HCT116 (cell line): Measurements from ENCODE around the gene GPR75. TPM values are rescaled to one million over a fixed set of nuclear protein-coding genes. Genes with fewer than 3 reads are reported as not detected.

Experiments
- ATAC-seq: fragments of 200-7000 bp; cut with Tn5 transposase; 2 replicates; pipeline ENCODE4 v1.9.1; 2020; ENCODE audit warnings: mild to moderate bottlenecking, moderate library complexity
- BruUV-seq: library from RNA; stranded (reverse); fragments of 400-500 nt; replicated peaks from 2 replicates; lab custom pipeline; 2021; lab: Mats Ljungman, UMichigan
- CTCF ChIA-PET: fragments of 300-600 bp; sonication (Branson Sonifier 250); formaldehyde crosslinking; loops from one replicate; lab custom pipeline; 2021; ENCODE audit warnings: antibody characterized with exemption; lab: Charles Lee
- POLR2A ChIA-PET: fragments of 300-600, 350-600 bp; sonication (Branson Sonifier 250); formaldehyde crosslinking; loops from one replicate; lab custom pipeline; 2021; ENCODE audit warnings: antibody characterized with exemption; lab: Charles Lee
- RAD21 ChIA-PET, 2 experiments: fragments of 300-600 bp; sonication (Branson Sonifier 250); formaldehyde crosslinking; loops; one replicate each; lab custom pipeline; 2023; ENCODE audit warnings: low total read pairs in 2 of 2; ENCODE audit not compliant: uncharacterized antibody in 2 of 2, unreplicated experiment in 2 of 2, low non-redundant PET in 1 of 2; lab: Charles Lee
- DNase-seq: peaks from one replicate; pipeline ENCODE4 v3.0.0-alpha.2; 2010; ENCODE audit warnings: low read depth, low spot score
- H2AFZ ChIP-seq: fragments of 200-600 bp; shearing (Covaris generic), sonication (generic); 2 replicates; pipeline ENCODE4 v1.6.1; 2017; ENCODE audit warnings: low read depth, mixed run types, mixed read lengths, antibody characterized with exemption, low read length; ENCODE audit not compliant: poor library complexity, severe bottlenecking
- H3K27ac ChIP-seq: 2 replicates; pipeline ENCODE4 v1.5.1; 2012; ENCODE audit warnings: low read depth, low read length
- H3K27me3 ChIP-seq: fragments of 200-600 bp; sonication (generic); 2 replicates; pipeline ENCODE4 v1.6.1; 2016; ENCODE audit warnings: mixed run types, low read length, mixed read lengths; ENCODE audit not compliant: insufficient read depth
- H3K36me3 ChIP-seq, 2 experiments: fragments of 200-500 bp in 1 of 2; fragments of 200-600 bp in 1 of 2; sonication (Bioruptor generic) in 1 of 2; sonication (generic) in 1 of 2; 2 replicates each; pipeline versions ENCODE4 v1.5.1 to v1.6.1; 2014 to 2016; ENCODE audit warnings: low read length in 2 of 2, inconsistent platforms in 1 of 2, mixed read lengths in 1 of 2, mixed run types in 1 of 2; ENCODE audit not compliant: insufficient read depth in 2 of 2, control insufficient read depth in 1 of 2
- H3K4me1 ChIP-seq, 2 experiments: fragments of 200-600 bp in 1 of 2; sonication (generic) in 1 of 2; 2 replicates each; pipeline versions ENCODE4 v1.5.1 to v1.6.1; 2012 to 2017; ENCODE audit warnings: low read length in 2 of 2, inconsistent platforms in 1 of 2, mild to moderate bottlenecking in 1 of 2, mixed read lengths in 1 of 2, mixed run types in 1 of 2, moderate library complexity in 1 of 2; ENCODE audit not compliant: insufficient read depth in 2 of 2, control insufficient read depth in 1 of 2
- H3K4me2 ChIP-seq: fragments of 200-600 bp; sonication (generic); 2 replicates; pipeline ENCODE4 v1.6.1; 2017; ENCODE audit warnings: mixed run types, low read length, mixed read lengths
- H3K4me3 ChIP-seq, 2 experiments: fragments of 200-600 bp in 1 of 2; sonication (generic) in 1 of 2; replicated peaks in 1 of 2; 2 replicates each; pipeline ENCODE4 v1.5.1; 2011 to 2016; ENCODE audit warnings: low read length in 2 of 2, control low read depth in 1 of 2, low read depth in 1 of 2, mild to moderate bottlenecking in 1 of 2, mixed read lengths in 1 of 2, mixed run types in 1 of 2
- H3K79me2 ChIP-seq: fragments of 200-600 bp; sonication (generic); 2 replicates; pipeline ENCODE4 v1.6.1; 2017; ENCODE audit warnings: mild to moderate bottlenecking, mixed run types, low read length, moderate library complexity, mixed read lengths; ENCODE audit not compliant: insufficient read depth
- H3K9ac ChIP-seq: fragments of 200-600 bp; sonication (generic); 2 replicates; pipeline ENCODE4 v1.6.1; 2016; ENCODE audit warnings: low read length, mixed read lengths
- H3K9me2 ChIP-seq: fragments of 200-600 bp; sonication (generic), shearing (Covaris generic); 2 replicates; pipeline ENCODE4 v1.6.1; 2017; ENCODE audit warnings: mixed run types, mild to moderate bottlenecking, moderate library complexity; ENCODE audit not compliant: insufficient read depth
- H3K9me3 ChIP-seq, 2 experiments: fragments of 200-500 bp in 1 of 2; fragments of 200-600 bp in 1 of 2; sonication (Bioruptor generic) in 1 of 2; sonication (generic) in 1 of 2; 2 replicates each; pipeline ENCODE4 v1.6.1; 2014 to 2017; ENCODE audit warnings: low read length in 2 of 2, mixed read lengths in 2 of 2, inconsistent platforms in 1 of 2, low read depth in 1 of 2, mild to moderate bottlenecking in 1 of 2, mixed run types in 1 of 2, moderate library complexity in 1 of 2; ENCODE audit not compliant: control insufficient read depth in 1 of 2, insufficient read depth in 1 of 2
- H4K20me1 ChIP-seq: fragments of 200-600 bp; sonication (generic), shearing (Covaris generic); 2 replicates; pipeline ENCODE4 v1.6.1; 2017; ENCODE audit warnings: mixed run types, mild to moderate bottlenecking, moderate library complexity; ENCODE audit not compliant: insufficient read depth
- ELF1 ChIP-seq: IDR thresholded peaks from 2 replicates; pipeline ENCODE4 v1.6.1; 2012; ENCODE audit warnings: low read depth, borderline replicate concordance
- EZH2 ChIP-seq: fragments of 200-600 bp; sonication (generic); IDR thresholded peaks from 2 replicates; pipeline ENCODE4 v1.6.1; 2017; ENCODE audit warnings: antibody characterized with exemption, mixed run types
- EZH2phosphoT487 ChIP-seq: fragments of 200-600 bp; IDR thresholded peaks from 2 replicates; pipeline ENCODE4 v1.6.1; 2018; ENCODE audit warnings: antibody characterized with exemption, borderline replicate concordance
- JUND ChIP-seq: IDR thresholded peaks from 2 replicates; pipeline ENCODE4 v1.6.1; 2012
- RAD21 ChIP-seq: IDR thresholded peaks from 2 replicates; pipeline ENCODE4 v1.6.1; 2012; ENCODE audit warnings: low read depth, mild to moderate bottlenecking
- SIN3A ChIP-seq: IDR thresholded peaks from 2 replicates; pipeline ENCODE4 v1.6.1; 2012; ENCODE audit warnings: low read depth
- SRF ChIP-seq: IDR thresholded peaks from 2 replicates; pipeline ENCODE4 v1.6.1; 2012; ENCODE audit warnings: low read depth
- TCF7L2 ChIP-seq: IDR thresholded peaks from 2 replicates; pipeline ENCODE4 v1.7.0; 2011; ENCODE audit warnings: borderline replicate concordance, inconsistent platforms; ENCODE audit not compliant: insufficient read depth, insufficient read length; ENCODE audit errors: extremely low read depth
- YY1 ChIP-seq: IDR thresholded peaks from 2 replicates; pipeline ENCODE4 v1.6.1; 2011; ENCODE audit warnings: low read length, low read depth, moderate library complexity, mild to moderate bottlenecking; ENCODE audit not compliant: insufficient replicate concordance; ENCODE audit errors: extremely low read depth
- ZFX ChIP-seq: fragments of 450-650 bp; IDR thresholded peaks from 2 replicates; pipeline ENCODE4 v1.6.1; 2017
- ZNF274 ChIP-seq: fragments of 200-500 bp; sonication (Bioruptor generic); IDR thresholded peaks from 2 replicates; pipeline ENCODE4 v1.6.1; 2014; ENCODE audit warnings: mild to moderate bottlenecking, low read depth, low read length, inconsistent platforms
- intact Hi-C: fragments of 100-400 bp; cut with micrococcal nuclease; formaldehyde crosslinking; loops from 2 replicates; pipeline ENCODE4 v1.10.0; 2022
- total RNA-seq: library from RNA; stranded (reverse); gene quantifications from one replicate; pipeline ENCODE4 v1.2.1, GENCODE V29; 2021; ENCODE audit not compliant: unreplicated experiment
- TF ChIP-seq, protein P1 (sequence below): IDR thresholded peaks from 2 replicates; pipeline ENCODE4 v1.6.1; 2011; ENCODE audit warnings: mild to moderate bottlenecking, low read length, moderate library complexity; ENCODE audit not compliant: insufficient replicate concordance; ENCODE audit errors: extremely low read depth

The GPR75 gene
- total RNA-seq, 1 experiment from 2014 or later = 1.2 TPM

DNA sequence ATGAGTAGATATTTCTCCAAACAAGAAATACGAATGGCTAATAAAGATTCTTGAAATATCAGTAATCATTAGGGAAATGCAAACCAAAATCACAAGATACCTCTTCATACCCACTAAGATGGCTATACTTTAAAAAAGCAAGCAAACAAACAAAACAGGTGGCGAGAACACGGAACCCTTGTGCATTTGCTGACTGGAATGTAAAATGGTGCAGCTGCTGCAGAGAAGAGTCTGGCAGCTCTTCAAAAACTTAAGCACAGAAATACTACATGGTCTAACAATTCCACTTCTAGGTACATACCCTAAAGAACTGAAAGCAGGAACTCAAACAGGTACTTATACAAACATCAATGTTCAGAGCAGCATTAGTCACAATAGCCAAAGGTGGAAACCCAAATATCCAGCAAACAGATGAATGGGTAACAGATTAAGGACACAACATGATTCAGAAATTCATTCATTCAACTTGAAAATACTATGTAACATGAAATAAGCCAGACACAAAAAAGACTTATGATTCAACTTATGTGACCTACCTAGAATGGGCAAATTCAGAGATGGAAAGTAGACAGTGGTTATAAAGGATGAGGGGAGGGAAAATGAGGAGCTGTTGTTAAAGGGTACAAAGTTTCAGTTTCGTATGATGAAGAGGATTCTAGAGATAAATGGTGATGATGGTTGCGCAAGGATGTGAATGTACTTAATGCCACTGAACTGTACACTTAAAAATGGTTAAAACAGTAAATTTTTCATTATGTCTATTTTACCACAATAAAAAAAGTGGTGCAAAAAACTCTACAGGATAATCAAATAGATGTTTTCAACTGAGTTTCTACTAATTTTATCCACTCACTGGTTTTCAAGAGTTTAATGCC lies 26.9 kb upstream of the GPR75 start:
- intact Hi-C loops = no loop called here
- ATAC-seq (no peak), DNase-seq (no peak)
- Histone ChIP-seq H3K9me2 (no peaks in the 10 kb centered on the region), H3K9me3 (no peaks in the 10 kb centered on the region), H3K79me2 (no peaks in the 10 kb centered on the region), H3K9ac (no peak overlapping the region), H3K4me1 (no peaks in the 10 kb centered on the region), H4K20me1 (no peaks in the 10 kb centered on the region), H2AFZ (no peak overlapping the region), H3K27me3 (no peaks in the 10 kb centered on the region)
- ChIA-PET CTCF (no interaction called here), RAD21 (no interaction called here)
- BruUV-seq = no TSS peak
- no peak for TF ChIP-seq SRF
- TF ChIP-seq YY1 = no peak
- TF ChIP-seq ZNF274 = no peak
- no peak for TF ChIP-seq ELF1
- TF ChIP-seq EZH2phosphoT487 = no peak
- TF ChIP-seq JUND = no peak
- TF ChIP-seq SIN3A = no peak
- TF ChIP-seq, protein P1, sequence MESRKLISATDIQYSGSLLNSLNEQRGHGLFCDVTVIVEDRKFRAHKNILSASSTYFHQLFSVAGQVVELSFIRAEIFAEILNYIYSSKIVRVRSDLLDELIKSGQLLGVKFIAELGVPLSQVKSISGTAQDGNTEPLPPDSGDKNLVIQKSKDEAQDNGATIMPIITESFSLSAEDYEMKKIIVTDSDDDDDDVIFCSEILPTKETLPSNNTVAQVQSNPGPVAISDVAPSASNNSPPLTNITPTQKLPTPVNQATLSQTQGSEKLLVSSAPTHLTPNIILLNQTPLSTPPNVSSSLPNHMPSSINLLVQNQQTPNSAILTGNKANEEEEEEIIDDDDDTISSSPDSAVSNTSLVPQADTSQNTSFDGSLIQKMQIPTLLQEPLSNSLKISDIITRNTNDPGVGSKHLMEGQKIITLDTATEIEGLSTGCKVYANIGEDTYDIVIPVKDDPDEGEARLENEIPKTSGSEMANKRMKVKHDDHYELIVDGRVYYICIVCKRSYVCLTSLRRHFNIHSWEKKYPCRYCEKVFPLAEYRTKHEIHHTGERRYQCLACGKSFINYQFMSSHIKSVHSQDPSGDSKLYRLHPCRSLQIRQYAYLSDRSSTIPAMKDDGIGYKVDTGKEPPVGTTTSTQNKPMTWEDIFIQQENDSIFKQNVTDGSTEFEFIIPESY = no peak
- no peak for TF ChIP-seq TCF7L2
- no peak for TF ChIP-seq EZH2
- no peak for TF ChIP-seq ZFX
- TF ChIP-seq RAD21 = no peak
- TF ChIP-seq, all 23 proteins: peak for 0
- POLR2A ChIA-PET = no interaction called here
- peaks cover 23 to 50% of the 10 kb centered on the region in 2 experiments for H3K36me3 ChIP-seq
- no peak overlapping the region for H3K4me2 ChIP-seq
- H3K4me3 ChIP-seq = no peak overlapping the region
- H3K27ac ChIP-seq = no peak overlapping the region
